ENCODE measurements around the gene MT1F.

- TF ChIP-seq POLR2A (IDR thresholded peaks at IDR 0.05; ENCODE audit: low read length) (no peak), GATA1 (IDR thresholded peaks at IDR 0.05; ENCODE audit: low read depth, low read length) (no peak)
Measured at GRCh38 chr16:56614549-56614991, 43.2 kb upstream of the MT1F start.
